GM21737 (cell line): ENCODE results near the gene CCNL2.
"Not testable (repeated sequence)": the region's sequence is repeated elsewhere in the genome, so short reads cannot be mapped to it uniquely, and the experiment has no call there.

Experiments used
- ATAC-seq: cut with Tn5 transposase; IDR thresholded peaks from one replicate; pipeline ENCODE4 v1.9.1; 2021; ENCODE audit warnings: mild to moderate bottlenecking, moderate library complexity; ENCODE audit not compliant: unreplicated experiment

The CCNL2 gene

DNA sequence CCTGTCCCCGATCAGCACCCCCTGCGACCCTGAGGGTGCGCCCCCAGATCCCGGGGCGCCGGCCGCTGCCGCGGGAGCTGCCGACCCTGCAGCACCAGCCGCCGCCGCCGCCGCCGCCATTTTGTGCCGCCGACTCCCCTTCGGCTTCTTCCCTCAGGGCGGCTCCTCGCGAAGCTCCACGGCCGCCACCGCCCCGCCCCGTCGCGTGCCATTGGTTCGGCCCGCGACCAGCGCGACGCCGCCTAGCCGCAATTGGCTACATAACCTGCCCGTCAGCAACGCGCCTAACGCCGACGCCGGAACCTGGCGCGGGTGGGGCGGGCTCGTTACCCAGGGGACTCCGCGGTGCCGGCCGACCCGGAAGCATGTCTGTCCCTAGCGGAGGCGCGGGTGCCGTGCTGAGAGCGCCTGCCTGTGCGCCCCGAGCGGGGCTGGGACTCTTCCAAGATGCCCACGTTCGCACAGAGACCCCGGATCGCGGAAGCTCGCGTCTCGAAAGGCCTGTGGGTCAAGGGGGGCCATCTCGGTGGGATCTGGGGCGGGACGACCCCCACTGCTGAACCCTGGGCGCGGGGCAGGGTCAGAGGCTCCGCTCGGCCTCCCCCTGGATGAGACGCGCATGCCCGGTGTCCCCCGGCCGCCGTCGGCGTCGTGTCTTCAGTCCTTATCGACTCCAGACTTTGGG, at the start of gene CCNL2:
CCNL2 (minus strand) TSS at position 149 of the 685 bp plus-strand sequence; CDS start at position 120, 29 bp downstream.
- ATAC-seq: peak; percentile 95

DNA sequence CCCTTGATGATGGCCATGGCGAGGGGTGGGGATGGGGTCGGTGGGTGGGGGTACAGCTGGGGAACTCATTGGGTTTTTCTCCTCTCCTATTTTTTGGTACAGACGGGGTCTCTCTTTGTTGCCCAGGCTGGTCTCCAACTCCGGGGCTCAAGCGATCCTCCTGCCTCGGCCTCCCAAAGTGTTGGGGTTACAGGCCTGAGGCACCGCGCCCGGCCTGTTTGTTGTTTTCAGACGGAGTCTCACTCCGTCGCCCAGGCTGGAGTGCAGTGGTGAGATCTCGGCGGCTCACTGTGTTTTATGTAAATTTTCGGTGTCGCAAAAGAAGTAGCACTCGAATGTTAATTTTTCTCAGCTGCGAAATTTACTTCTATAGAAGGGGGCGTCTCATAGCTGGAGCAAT, 47.5 kb upstream of the CCNL2 start:
- ATAC-seq: not testable (repeated sequence)

DNA sequence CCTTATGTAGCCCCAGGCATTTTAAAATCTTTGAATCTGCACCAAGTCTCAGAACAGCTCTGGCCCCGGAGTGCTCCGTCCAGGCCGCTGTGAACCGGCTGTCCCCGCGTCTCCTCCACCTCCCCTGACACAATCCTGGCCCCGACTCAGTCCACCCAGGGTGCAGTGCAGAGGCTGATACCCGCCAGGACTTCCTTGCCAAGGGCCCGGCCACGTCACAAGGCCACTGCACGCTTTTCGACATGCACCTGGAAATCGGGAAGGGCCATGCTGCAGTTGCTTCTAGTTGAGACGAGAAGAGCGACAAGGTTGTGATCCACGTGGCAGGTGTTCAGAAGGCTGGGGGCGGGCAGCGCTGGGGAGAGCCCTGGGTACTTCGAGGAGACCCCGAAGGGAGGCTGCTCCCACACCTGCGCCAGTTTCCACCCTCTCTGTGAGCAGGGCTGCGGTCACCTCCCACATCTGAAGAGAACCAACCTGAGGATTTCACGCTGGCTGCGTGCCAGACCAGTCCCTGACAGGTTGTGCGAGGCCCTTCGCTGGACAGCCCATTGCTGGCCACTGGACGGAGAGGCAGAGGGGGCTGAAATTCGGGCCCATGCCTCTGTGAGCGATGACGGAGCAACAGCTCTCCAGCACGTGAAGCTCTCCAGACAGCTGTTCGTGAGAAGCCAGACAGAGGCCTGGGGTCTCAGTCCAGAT, 43.1 kb upstream of the CCNL2 start:
- ATAC-seq: no peak

DNA sequence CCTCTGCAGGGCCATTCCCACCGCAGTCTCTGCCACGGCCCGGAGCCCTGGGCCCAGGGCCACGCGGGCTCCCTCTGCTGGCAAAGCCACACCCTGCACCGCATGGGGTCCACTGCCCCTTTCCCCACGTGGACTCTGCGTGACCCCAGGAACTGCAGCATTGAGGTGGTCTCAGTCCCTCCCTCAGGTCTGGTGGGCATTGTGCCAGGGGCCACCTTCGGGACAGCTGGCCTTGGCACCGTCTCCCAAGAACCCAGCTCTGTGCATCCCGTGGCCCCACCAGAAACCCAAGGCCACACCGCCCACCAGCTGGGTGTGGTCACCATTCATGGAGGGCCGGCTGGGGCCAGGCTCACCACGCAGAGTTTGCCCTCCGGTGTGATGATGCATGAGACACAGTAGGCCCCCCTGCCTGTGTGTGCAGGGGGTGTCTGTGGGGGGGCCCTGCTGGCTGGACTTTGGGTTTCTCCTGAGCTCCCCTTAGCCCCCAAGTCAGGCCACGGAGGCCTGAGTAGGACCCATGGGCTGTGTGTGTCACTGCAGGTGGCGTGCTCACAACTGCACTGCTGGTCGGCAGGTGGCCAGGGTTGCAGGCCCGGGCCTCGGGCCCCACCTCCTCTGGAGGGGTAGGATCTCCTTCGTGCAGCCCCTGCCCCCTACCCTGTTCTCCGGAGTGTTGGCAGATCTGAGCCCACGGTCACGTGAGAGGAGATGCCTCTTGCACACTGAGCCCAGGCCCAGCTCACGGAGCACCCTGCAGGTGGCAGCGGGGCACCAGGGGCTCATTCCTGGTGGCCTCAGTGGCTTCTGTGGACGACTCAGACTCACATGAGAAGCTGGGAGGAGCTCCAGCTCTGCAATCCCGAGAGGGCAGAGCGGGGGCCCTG, 42.1 kb upstream of the CCNL2 start:
- no peak for ATAC-seq

DNA sequence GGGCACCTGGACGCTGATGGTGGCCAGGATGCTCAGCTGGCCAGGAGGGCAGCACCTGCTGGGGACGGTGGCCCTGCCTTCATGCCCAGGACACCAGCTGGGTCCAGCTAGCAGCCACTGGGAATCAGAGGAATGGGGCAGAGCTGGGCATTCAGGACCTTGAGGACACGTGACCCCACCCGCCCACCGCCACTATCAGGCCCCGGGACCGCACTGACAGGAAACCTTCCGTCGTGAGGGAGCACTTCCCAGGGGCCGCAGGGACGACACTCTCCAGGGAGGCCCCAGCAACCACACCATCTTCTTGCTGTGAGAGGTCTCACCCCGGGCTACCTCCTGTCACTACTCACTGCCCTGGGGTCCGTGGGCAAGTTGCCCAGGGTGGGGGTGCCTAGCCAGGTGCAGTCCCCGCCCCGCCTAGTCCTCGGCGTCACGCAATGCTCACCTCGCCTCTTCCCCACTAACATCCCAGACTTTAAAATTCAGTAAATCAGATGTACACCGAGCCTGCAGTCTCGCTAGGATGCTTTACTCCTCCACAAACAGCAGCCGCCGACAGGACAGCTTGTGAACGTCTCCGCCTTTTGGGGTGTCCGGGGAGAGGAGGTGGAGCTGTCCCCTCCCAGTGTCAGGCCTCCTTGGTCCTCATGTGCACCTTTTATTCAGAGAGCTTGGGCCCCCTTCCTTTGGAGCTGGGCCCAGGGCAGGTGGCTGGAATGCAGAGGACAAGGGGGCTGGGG, 41.3 kb upstream of the CCNL2 start:
- no peak for ATAC-seq

DNA sequence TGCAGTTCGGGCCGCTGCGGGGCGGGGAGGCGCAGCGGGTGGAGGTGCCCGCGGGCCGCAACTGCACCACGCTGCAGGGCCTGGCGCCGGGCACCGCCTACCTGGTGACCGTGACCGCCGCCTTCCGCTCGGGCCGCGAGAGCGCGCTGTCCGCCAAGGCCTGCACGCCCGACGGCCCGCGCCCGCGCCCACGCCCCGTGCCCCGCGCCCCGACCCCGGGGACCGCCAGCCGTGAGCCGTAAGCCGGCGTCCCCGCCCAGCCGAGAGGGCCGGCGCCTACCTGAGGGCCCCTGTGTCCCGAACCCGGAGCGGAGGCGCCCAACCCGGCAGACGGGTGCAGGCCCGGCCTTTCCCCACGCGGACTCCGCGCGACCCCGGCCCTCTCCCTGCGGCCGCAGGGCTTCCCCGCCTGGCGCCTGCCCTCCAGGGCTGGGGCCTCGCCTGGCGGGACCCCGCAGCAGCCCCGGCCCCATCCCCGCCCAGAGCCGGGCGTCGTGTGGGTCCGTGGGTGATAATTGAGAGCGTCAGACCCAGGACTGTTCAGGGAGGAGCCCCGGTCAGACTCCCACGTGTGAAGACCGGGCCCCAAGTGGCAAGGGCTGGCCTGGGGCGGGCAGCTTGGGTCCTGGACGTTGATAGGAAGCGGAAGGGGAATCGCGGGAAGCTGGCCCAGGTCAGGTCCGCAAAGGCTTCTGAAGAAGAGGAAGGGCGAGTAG, 40.6 kb upstream of the CCNL2 start:
- no peak for ATAC-seq

DNA sequence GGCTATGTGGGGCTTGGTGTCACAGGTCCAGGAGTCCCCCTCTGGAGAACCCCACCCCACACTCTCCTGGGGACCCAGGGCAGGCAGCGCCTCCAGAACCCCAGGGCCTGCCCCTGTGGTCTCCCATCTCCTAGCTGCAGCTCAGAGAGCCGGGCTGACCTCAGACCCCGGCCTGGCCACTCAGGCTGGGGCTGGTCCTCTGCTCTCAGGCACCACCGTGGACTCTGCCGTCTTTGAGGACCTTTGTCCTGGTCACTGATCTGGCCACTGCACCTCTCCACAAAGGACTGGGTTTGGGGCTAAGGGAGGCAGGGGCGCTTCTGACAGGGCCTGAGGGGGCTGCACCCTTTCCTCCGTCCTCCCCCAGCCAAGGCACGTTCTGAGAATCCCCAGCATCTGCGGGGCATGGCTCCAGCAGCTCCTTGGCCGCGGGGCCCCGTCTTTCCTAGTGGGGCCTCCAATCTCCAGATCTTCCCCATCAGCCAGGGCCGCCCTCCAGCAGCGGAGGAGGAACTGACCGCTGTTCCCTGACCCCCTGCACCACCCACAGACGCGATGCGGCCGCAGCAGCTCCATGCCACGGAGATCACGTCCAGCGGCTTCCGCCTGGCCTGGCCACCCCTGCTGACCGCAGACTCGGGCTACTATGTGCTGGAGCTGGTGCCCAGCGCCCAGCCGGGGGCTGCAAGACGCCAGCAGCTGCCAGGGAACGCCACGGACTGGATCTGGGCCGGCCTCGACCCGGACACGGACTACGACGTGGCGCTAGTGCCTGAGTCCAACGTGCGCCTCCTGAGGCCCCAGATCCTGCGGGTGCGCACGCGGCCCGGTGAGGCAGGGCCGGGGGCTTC, 39.6 kb upstream of the CCNL2 start:
- ATAC-seq: no peak

DNA sequence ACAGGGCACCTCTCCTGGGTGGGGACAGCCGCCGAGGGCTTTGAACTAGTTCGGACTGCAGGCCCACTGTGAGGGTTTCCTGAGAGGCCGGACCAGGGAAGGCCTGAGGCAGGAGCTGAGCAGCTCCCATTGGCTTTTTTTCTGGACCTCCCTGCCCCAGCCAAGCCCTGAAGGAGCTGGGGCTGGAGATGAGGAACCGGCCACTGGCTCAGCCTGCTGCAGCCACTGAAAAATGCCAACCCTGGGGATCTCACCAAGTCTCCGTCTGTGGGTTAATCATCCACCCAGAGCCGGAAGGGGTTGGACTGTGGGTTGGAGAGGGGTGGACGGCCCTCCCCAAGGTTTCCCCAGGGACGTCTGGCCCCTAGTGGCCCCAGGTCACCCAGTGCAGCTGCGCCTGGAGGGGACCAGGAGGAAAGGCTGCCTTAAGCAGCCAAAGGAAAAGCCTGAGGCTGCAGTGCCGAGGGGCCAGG, 38.8 kb upstream of the CCNL2 start:
- peak; percentile 46 for ATAC-seq

DNA sequence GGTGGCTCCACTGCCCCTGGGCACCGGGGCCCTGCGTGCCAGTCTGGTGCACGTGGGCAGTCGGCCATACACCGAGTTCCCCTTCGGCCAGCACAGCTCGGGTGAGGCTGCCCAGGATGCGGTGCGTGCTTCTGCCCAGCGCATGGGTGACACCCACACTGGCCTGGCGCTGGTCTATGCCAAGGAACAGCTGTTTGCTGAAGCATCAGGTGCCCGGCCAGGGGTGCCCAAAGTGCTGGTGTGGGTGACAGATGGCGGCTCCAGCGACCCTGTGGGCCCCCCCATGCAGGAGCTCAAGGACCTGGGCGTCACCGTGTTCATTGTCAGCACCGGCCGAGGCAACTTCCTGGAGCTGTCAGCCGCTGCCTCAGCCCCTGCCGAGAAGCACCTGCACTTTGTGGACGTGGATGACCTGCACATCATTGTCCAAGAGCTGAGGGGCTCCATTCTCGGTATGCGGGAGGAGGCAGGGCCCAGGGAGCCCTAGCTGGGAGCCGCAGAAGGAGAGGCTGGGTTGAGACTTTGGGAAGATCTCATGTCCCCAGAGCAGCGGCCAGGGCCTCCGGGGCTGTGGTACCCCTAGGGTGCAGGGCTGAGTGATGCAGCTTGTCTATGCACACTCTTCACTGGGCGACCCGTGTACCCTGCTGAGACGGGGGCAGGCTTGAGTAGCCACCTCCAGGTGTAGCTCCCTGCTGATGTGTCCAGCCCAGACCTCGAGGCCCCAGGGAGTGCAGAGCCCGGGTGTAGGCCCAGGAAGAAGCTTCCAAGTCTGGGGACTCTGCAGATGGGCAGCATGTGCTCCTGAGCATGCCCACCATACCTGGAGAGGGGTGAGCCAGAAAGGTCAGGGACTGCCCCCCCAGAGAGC, 38.1 kb upstream of the CCNL2 start:
- ATAC-seq: no peak

DNA sequence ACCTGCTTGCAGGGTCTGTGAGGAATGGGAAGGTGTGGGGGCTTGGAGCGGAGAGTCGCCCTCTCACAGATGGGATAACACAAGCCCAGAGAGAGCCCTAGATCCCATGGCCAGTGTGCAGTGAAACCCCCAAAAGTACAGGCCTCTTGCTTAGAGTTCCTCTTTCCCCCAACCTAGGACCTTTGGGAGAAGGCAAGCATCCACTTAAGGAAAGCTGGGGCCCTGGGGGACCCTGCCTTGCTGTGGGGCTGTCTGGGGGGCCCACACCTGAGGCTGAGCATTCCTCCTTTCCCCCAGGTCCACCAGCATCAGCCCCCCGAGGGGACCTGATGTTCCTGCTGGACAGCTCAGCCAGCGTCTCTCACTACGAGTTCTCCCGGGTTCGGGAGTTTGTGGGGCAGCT, 37.5 kb upstream of the CCNL2 start:
- ATAC-seq: no peak

DNA sequence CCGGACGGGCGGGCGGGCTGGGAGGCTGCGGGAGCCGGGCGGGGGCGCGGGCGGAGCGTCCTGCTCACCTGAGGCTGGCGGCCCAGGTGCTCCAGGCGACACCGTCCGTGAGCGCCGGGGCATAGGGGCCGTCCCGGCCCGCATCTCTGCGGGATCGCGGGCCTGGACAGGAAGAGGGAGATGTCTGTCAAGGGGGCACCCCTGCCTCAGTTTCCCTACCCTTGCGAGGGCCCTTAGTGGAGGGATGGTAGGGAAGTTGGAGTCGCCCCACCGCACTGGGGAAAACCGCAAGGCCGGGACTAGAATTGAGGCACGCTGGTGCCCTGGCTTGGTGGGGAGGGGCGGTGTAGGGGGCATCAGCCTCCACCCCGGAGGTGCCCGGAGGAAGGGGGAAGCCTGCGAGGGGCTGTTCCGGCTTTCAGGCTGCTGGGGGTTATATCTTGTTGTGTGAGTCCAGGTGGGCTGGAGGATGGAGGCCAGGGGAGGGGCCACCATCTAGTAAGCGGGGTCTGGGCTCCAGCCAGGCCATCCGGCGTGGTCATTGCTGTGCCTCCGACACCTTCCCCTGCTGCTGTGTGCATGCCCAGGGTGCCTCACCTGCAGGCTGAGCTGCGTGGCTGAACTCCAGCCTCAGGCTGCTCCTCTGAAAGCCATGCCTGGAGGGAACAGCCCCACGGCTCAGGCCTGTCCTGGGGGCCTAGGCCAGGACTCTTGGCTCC, 36.9 kb upstream of the CCNL2 start:
- no peak for ATAC-seq

DNA sequence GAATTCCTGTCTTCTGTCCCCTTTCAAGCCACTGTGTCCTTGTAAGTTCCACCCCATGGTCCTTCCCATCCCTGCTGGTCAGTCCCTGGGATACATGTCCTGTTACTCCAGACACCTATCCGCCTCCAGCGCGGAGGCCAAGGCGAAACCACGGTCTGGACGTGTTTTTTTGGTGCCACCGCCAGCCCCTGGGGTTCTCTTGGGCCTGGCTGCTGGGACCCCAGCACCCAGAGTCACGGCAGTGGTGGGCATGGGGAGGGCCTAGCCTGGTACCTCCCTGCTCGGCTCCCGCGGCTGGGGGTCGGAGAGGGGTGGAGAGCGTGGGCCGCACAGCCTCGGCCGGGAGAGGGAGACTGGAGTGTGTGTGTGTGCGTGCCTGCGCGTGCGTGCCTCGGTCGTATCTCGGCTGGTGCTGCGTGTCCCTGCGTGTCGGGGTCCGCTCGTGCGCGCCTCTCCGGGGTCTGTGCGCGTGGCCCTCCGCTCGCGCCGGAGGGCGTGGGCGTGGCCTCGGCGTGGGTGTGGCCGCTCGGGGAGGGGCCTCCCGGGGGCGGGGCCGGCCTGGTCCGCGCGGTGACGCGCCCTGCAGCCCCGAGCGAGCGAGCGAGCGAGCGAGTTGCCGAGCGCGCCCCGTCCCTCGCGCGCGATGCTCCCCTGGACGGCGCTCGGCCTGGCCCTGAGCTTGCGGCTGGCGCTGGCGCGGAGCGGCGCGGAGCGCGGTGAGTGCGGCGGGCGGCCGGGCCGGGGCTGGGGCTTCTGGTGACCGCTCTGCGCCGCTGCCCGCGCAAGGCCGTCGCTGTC, 36.2 kb upstream of the CCNL2 start, which contains the start of gene VWA1:
VWA1 (plus strand) TSS at position 585 of the 798 bp plus-strand sequence; CDS start at position 644, 59 bp downstream.
- ATAC-seq: no peak

DNA sequence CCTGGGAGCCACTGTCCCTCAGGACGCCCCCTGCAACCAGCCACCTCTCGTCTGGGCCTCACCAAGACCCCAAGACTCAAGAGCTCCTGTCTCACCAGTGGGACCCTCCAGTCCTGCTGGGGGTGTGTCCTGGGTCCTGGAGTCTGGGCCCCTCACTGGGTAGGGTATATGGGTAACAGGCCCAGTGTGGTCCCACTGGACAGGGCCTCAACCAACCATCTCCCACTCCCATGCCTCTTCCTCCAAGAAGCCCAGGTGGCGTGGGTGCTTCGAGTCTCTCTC, 35.6 kb upstream of the CCNL2 start:
- no peak for ATAC-seq

DNA sequence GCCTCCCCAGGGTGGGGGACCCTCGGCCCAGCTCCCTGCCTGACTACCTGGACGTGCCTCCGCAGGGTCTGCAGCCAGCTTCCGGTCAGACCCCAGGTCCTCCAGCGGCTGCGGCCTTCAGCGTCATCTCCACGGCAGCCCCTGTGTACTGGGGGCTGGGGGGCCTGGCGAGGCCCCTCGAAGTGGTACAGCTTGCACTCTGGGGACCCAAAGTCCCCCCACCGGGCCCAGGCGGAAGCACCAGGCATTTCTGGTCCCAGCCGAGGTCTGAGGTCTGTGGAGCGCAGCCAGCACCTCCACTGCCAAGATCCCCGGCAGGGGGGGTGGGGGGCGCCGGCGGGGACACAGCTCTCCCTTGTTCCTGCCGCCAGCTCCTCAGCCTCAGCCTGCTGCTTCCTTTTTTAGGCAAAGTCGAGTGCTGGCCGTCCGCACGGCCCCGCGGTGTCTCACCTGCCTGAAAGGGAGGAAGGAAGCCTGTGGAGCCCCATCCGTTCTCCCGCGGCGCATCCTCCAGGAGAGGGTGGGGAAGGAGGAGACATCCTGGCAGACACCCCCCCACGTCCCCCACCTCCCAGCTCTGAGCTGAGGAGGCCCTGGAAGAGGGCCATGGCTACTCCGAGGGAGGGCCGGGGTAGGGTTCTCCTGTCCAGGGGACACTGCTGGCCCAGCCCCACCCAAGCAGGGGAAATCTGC, 35.1 kb upstream of the CCNL2 start:
- ATAC-seq: no peak

DNA sequence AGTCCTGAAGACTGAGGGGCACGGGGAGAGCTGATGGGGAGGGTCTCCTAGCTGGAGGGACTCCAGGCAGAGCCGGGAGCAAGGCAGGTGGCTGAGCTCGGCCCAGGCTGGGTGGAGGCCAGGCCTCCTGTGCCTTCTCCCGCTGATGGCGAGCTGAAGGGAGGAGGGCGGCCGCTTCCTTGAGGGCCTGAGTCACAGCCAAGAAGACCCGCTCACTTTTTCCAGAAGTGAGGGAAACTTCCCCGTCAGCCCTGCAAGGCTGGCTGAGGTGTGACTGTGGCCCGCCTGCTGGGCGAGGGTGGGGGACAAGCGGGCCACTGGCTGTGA, 34.6 kb upstream of the CCNL2 start:
- ATAC-seq: no peak
